HG03442 (cell line): Measurements from ENCODE around the gene GNPTAB.

Source experiments
- ATAC-seq: cut with Tn5 transposase; IDR thresholded peaks from one replicate; pipeline ENCODE4 v1.9.1; 2021; ENCODE audit warnings: mild to moderate bottlenecking, moderate library complexity; ENCODE audit not compliant: unreplicated experiment

Gene GNPTAB

DNA sequence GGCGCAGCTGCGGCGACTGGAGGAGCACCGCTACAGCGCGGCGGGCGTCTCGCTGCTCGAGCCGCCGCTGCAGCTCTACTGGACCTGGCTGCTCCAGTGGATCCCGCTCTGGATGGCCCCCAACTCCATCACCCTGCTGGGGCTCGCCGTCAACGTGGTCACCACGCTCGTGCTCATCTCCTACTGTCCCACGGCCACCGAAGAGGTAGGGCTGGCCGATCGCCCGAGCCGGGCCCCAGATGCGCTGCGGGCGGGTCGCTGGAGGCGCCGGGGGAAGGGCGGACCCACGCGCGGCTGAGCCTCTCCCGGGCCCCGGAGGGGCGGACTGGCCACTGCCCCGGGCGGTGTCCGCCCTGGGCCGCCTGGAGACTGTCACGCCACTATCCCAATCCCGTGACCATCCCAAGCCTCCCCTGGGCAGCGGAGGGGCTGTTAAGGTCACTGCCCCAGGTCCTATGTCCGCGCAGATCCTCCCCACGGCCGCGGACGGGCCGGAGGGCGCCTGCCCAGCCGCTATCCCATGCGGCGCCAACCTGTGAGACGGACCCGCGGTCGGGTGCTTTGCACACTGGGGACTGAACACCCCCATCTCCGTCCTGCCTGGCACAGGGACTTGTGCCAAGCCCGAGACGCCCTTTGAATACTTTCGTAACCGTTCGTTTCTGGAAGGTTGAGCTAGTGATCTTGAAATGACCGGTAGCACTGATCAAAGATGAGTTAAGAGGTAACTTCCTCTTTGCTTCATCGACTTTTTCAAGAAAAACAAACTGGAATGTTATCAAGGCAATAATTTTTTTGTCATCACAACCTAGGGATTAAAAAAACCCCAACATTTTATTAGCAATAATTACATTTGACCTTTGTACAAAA lies 132.6 kb downstream of the GNPTAB start:
- peak; percentile 26 for ATAC-seq

DNA sequence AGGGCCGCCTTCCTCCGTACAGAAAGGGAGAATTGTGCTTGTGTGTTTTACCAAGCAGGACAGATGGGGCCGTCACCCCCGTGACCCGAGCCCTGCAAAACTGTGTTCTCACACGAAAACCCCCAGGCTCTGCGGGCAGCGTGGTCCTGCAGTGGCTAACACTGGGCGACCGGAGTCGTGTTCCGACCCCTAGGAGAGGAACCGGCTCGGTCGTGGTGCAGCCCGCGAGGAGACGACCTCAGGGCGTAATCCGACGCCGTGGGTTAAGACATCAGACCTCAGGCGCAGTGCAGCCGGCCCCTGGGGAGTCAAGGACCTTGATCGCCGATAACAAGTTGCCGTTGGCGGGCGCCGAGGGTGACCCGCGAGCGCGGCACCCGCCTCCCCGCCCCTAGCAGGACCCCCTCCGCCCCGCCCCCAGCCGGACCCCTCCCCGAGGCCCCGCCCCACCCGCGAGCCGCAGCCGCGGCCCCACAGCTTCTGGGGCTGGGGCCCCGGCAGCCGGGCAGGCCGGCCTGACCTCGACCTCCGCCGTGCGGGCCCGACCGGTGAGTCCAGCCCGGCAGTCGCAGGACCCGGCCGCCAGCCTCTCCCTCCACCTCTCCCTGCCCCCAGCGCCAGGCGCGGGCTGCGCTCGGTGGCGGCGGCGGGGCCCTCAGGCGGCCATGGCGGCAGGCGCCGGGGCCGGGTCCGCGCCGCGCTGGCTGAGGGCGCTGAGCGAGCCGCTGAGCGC lies 133.4 kb downstream of the GNPTAB start, which contains the start of gene CHPT1:
Gene CHPT1, plus strand, starts transcription at position 444 of the 733 bp plus-strand sequence. Its CDS starts 222 bp downstream, at position 666.
- ATAC-seq = peak; percentile 63

DNA sequence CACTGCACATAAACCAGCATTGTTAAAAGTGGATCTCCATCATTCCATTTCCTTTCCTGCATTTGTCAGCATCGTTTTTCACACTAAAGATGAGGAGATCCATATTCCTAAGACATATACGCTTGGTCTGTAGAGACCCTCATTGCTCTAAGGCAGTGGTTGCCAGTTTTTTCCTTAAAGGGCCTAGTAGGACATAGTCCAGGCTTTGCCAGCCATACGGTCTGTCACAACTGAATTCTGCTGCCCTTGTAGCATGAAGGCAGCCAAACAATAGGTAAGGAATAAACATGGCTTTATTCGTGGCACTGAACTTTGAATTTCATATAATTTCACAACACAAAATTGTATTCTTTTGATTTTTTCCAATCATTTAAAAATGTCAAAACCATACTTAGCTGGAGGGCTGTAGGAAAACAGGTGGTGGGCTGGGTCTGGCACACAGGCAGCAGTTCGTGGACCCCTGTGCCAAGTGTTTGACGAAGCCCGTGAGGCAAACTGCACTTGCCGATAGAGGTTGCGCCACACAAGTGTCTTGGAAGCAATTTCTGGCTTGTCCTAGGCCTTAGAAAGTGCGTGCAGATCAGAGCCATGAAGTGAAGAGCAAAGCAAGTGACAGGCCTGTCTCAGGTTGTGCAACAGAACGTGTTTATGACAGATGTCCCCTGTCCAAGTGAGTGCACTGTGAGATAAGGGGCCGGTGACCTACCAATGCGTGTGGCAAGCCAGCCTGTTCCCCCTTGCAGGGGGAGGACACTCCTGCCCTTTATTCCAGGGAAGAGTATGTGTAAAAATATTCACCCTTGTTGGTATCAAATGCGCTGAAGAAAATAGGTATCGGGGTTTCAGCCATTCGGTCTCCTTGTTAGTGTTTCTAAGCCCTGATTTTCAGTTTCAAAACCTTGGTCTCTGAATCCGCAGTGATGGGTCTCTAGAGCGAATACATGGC lies 134.2 kb downstream of the GNPTAB start:
- peak; percentile 34 for ATAC-seq

DNA sequence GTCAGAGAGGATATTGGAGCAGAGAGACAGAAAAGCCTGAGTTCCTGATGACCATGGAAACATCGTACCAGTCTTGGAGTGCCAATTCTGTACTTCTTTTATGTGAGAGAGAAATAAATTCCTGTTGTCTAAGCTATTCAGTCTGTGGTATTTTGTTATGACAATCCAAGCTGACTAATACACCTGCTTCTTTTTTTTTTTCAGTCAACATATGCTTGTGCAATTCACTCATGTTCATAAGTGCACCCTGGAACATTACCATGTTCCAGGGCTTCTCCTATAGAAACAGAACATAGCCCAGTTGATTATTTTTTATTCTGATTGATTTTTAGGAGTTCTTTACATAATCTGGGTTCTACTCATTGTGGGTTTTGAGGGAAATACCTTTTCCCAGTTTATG lies 135.1 kb downstream of the GNPTAB start:
- ATAC-seq = no peak
